Left lobe of liver (tissue), 2 donors: Measurements from ENCODE around the gene QTRT2. TPM values are rescaled to one million over a fixed set of nuclear protein-coding genes. Genes with fewer than 3 reads are reported as not detected.
A peak's percentile ranks its signal among the peaks of the same experiment; 100 is the strongest.

ENCODE experiments used
- ATAC-seq: fragments of 200-7000 bp; cut with Tn5 transposase; one replicate; pipeline ENCODE4 v1.9.1; 2020; ENCODE audit warnings: mild to moderate bottlenecking, moderate library complexity
- DNase-seq: peaks from one replicate; pipeline ENCODE4 v3.0.0-alpha.2; 2020; ENCODE audit warnings: low spot score
- total RNA-seq: library from RNA; stranded (reverse); gene quantifications from one replicate; pipeline ENCODE4 v1.2.1, GENCODE V29; 2021
- donor health status: DM: no; HTN: no; CAD: no; lungs with moderate emphysema.
- donor health status: DM: no; HTN: yes; CAD: no.

Gene QTRT2
- total RNA-seq, result 6.6 TPM

GRCh38 chr3:114056130-114057010, at the start of gene QTRT2, which contains the start of gene CCDC191:
QTRT2 (plus strand) TSS chr3:114056737; CDS start chr3:114065258, 8,521 bp downstream.
CCDC191 (minus strand) TSS chr3:114056526; CDS start chr3:114056466, 60 bp downstream.
- DNase-seq (peak; percentile 99), ATAC-seq (peak; percentile 99)

DNA sequence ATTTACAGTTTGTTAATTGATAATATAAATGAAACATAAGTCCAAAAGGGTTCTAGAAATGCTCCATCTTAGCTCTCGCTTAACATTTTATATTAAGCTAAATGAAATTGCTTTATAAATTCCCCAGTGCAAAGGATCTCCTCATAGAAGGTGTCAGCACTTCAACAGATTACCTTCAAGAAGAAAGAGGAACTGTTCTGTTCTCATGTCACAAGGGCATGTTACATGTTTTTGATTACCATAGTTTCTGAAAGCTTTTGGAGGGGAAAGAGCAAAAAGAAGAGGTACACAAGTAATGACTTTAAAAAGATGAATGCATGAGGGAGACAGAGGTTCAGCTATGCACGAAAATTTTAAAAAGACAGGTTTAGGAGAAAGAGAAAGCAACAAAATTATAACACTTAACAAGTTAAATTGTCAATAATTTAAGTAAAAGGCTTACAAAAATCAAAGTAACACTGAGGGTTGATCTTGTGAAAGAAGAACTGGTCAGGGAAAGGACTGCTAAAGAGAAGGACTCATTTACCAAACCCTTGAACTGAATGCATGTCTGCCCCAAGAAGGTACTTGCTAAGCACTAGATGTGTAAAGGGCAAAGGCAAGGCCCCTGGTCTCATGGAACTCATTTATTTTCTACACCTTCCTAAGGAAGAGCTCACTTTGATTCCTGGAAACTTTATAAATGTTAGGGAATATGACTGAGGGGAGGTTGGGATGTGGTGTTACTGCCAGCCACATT, 45.3 kb upstream of the QTRT2 start:
- ATAC-seq (no peak), DNase-seq (no peak)

GRCh38 chr3:114014211-114014610, 42.3 kb upstream of the QTRT2 start:
- peak; percentile 72 for ATAC-seq
- no peak for DNase-seq

DNA sequence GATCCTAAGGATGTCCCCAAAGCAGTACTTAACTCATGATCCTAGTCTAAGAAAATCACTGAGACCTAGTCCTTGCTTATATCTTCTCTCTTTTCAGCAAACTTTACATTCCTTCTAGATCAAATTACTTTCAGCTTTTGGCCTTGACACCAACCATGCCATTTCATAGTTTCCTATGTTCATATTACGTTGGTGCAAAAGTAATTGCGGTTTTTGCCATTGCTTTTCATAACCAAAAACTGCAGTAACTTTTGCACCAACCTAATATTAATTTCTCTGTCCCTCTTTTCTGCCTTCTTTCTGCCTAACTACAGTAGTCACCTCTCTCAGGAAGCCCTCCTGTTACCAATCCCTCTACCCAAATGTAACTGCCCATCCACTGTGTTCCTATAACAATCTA, 37.1 kb upstream of the QTRT2 start:
- no peak for DNase-seq
- no peak for ATAC-seq

DNA sequence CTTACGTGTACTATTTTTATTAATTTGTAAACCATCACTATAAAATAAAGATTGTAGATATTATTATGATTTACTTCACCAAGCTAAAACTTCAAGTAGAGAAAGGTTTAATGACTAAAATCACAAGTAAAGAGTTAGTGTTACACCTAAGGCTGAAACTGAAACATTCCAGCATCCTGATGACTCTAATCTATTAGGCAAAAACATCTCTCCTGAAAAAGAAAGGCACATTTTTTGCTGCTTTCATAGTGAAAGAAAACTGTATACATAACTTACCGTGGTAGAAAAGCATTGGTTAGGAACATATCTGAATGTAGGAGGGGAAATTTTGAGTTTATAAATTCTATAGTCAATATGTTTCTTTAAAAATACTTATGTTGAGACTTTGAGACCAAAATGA, 35.6 kb upstream of the QTRT2 start:
- ATAC-seq (no peak), DNase-seq (no peak)

GRCh38 chr3:114022145-114022802, 34.3 kb upstream of the QTRT2 start:
- DNase-seq (no peak), ATAC-seq (no peak)

DNA sequence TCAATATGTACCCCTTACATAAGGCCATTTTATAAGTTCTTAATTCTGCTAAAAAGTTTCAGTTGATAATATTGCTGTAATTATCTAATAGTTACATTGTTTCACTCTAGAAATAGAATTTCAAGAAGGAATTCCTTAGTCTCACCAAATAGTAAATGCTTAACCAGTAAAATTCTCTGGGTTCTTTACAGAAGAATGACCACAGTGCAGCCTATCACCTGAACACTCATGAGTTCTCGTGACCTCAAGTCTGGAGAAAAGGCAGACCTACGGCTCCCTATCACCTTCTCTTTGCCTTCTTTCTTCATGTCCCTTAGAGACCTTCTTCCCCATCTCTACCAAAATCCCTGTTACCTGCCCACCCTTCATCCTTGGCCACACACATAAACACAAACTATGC, 31.1 kb upstream of the QTRT2 start:
- DNase-seq (no peak), ATAC-seq (no peak)

- ATAC-seq (no peak), DNase-seq (no peak)
Observed at GRCh38 chr3:114026331-114026730, 30.2 kb upstream of the QTRT2 start.

GRCh38 chr3:114033721-114034120, 22.8 kb upstream of the QTRT2 start:
- ATAC-seq, result no peak
- DNase-seq, result no peak

DNA sequence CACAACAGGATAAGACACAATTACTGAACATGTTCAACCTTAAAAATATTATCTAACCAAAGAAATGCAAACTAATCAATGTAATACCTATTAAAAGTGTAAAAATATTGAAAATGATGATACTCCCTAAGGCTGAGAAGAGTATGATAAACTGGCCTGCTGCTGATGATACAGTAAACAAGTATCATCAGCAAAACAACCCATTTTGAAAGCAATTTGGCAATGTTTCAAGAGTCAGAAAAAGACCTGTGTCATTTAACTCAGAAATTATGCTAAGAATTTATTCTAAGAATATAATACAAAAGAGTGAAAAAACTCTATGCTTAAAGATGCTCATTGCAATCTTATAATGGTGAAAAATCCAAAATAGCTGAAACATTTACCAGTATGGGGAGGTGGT, 22.3 kb upstream of the QTRT2 start:
- DNase-seq, result no peak

DNA sequence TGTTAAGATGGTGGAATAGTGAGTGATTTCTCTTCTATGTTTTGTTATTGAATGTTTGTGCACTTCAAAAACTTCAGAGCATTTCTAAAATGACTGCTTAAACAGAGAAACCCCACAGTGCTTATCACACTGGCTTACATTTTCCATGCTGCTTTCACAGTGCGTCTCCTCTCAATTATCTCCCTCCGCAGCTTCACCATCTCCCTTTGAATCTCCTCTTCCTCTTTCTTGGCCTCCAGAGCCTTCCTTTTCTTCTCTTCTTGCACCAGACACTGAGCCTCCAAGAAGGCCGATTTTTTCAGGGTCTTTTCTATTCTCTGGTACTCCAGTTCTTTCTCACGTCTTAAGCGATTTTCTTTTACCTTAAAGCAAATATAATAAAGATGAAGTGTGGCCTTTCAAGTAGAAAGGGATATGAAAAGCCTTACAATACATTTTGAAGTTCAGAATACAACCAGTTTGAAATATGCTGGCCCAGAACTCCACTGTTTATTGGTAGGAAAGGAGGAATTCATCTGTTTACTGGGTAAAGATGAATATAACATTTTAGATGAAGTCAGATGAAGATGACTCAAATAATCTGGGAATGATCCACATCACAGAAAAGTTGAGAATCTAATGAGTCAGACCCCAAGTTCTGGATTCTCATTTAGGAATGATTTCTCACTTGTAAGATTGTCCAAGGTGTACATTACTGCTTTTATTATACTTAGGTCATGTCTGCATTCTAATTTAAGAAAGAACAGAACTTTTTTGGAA, 21.6 kb upstream of the QTRT2 start:
- DNase-seq (no peak), ATAC-seq (no peak)

More for the DNA sequence above, 22.3 kb upstream of the QTRT2 start:
- ATAC-seq, result no peak

DNA sequence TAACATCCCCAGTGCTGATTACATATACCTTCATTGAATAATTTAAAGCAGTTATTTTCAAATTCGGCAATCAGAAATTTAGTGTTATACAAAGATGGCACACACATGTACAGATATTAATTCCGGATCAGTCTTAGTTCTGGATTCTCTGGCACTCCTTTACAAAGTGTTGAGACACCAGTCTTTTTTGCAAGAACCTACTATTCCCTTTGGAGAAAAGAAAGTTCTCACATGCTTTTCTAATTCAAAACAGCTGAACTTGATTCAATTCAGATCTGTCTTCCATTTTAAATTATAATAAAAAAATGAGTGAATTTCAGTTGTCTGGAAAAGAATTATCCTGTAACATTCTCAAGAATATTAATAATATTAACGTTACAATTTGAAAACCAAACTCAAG, 20.6 kb upstream of the QTRT2 start:
- no peak for DNase-seq
- ATAC-seq, result no peak

GRCh38 chr3:114043205-114043604, 13.3 kb upstream of the QTRT2 start:
- no peak for ATAC-seq
- no peak for DNase-seq

DNA sequence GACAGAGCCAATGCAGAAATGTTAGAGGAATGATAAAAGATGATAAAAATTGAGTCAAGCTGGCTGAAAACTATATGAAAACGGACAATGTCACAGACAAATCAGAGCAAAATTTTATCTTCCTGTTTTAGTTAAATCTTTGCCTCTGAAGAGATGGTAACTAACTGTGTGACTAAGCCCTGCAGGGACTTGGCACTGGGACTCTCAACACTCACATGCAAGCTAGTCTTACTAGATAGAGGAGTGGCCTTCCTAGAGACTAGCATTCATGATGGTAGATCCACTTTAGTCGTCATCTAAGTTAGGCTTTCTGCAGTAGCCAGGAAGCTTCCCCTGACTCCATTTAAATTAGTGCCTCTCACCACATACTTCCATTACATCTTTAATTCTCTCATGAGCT, 4.3 kb upstream of the QTRT2 start:
- DNase-seq (no peak), ATAC-seq (no peak)

- ATAC-seq, result peak; percentile 3
- no peak for DNase-seq
Observed at GRCh38 chr3:114057011-114057347, 442 bp downstream of the QTRT2 start.

DNA sequence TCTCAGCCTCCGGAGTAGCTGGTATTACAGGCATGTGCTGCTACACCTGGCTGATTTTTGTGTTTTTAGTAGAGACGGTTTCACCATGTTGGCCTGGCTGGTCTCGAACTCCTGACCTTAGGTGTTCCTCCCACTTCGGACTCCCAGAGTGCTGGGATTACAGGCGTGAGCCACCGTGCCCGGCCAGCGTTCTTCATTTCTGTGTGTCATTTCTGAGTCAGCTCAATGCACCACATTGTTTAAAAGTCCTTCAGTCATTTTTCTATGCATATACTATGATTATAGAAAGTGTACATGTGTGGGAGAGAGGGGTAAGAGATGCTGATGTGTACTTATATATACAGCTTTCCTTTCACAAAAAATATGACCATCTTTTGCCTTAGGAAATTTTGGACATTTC, 2.1 kb downstream of the QTRT2 start:
- ATAC-seq (no peak), DNase-seq (no peak)

GRCh38 chr3:114060906-114061655, 4.5 kb downstream of the QTRT2 start:
- no peak for ATAC-seq
- no peak for DNase-seq

GRCh38 chr3:114067804-114068203, 11.3 kb downstream of the QTRT2 start:
- DNase-seq, result no peak
- no peak for ATAC-seq

DNA sequence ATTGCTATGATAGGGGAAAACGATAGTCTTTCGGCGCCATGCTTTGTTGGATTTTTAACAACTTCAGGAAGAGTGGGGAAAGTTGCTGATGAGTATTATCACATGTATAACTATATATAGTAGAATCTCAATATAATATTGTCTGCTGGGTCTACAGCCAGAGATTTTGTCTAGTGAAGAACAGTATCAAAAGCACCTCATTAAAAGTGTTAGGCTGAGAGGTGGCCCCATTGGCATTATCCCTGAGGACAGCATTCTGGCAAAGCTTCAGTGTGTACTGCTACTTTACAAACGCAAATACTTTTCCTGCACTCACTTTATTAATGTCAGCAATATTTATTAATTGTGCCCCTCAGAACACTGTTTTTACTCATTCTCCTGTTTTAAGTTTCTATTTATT, 11.8 kb downstream of the QTRT2 start:
- ATAC-seq, result no peak

DNA sequence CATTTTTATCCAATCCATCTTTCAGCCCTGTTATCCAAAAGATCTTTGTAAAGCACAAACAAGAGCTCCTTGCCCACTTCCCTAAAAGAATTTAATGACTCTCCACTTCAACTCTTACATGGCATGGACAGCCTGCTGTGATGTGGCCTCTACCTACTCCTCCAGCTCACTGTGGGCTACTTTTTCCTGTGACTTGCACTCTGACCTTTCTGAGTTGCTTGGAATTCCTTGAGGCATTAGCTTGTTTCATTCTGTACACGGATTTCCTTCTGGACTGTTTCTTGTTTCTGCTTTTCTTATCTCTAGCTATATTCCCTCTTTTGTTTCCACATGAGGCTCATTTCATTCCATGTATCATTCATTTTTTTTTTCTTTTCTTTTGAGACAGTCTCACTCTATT, 15.2 kb downstream of the QTRT2 start:
- no peak for ATAC-seq

More for the DNA sequence above, 11.8 kb downstream of the QTRT2 start:
- no peak for DNase-seq

More for the DNA sequence above, 15.2 kb downstream of the QTRT2 start:
- DNase-seq, result no peak
